RWPE1 (cell line): ENCODE data around the gene ZCCHC14.

Source experiments
- CTCF ChIA-PET: fragments of 350-600 bp; sonication (Branson Sonifier 250); formaldehyde crosslinking; extraction: SDS; loops from one replicate; lab custom pipeline; 2021; lab: Yijun Ruan, JAX
- POLR2A ChIA-PET: fragments of 400-600 bp; formaldehyde crosslinking; extraction: SDS; loops from one replicate; lab custom pipeline; 2020; ENCODE audit warnings: antibody characterized with exemption; ENCODE audit not compliant: low non-redundant PET; lab: Yijun Ruan, JAX
- DNase-seq: peaks from one replicate; pipeline ENCODE4 v3.0.0; 2012; ENCODE audit warnings: low spot score
- H3K27ac ChIP-seq: fragments of 450-650 bp; 2 replicates; pipeline ENCODE4 v1.5.1; 2017
- TF ChIP-seq, protein P1 (sequence below): fragments of 450-650 bp; conservative IDR thresholded peaks from 2 replicates; pipeline ENCODE4 v1.5.1; 2017; ENCODE audit warnings: low read depth, mild to moderate bottlenecking

Gene ZCCHC14

DNA sequence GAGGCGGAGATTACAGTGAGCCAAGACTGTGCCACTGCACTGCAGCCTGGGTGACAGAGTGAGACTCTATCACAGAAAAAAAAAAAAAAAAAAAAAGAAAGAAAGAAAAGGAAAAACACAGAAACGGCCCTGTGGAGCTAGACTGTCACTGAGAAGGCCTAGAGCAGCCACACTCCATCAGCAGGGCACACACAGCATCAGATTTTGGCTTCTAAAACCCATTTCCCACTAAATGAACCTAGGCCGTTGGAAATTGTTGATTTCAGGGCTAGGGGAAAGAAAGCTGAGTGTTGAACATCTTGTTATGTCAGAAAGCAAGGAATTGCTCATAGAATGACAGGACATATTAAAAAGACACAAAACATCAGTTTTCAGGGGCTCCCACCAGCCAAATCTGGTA lies 48.9 kb downstream of the ZCCHC14 start:
- ChIA-PET CTCF (interaction anchor here (0.5 kb wide), 1 partner anchor 35 kb away, joined by 4 read pairs; no protein-coding TSS in a partner anchor), POLR2A (no interaction called here)
- H3K27ac ChIP-seq = no peak overlapping the region
- no peak for DNase-seq
- TF ChIP-seq, protein P1, sequence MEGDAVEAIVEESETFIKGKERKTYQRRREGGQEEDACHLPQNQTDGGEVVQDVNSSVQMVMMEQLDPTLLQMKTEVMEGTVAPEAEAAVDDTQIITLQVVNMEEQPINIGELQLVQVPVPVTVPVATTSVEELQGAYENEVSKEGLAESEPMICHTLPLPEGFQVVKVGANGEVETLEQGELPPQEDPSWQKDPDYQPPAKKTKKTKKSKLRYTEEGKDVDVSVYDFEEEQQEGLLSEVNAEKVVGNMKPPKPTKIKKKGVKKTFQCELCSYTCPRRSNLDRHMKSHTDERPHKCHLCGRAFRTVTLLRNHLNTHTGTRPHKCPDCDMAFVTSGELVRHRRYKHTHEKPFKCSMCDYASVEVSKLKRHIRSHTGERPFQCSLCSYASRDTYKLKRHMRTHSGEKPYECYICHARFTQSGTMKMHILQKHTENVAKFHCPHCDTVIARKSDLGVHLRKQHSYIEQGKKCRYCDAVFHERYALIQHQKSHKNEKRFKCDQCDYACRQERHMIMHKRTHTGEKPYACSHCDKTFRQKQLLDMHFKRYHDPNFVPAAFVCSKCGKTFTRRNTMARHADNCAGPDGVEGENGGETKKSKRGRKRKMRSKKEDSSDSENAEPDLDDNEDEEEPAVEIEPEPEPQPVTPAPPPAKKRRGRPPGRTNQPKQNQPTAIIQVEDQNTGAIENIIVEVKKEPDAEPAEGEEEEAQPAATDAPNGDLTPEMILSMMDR = no peak

DNA sequence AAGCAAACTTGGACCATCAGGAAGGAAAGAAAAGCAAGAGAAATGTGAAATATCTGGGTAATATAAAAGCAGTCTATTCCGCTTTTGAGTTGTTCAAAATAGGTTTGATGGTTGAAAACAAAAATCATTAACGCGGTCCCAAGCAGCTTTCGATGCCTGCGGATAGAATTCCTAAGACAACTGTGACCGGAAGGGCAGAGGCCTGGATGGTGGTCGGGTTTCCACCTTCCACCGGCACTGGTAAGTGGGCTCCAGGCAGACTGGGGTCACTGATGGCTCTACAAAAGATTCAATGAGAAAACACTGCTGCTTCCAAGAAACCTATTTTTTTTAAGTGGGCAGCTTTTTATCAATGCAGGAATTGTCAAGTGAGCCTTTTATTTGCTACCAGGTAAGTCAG lies 49.8 kb downstream of the ZCCHC14 start:
- ChIA-PET POLR2A (no interaction called here), CTCF (interaction anchor here (0.6 to 0.8 kb wide), 2 partner anchors 94 to 381 kb away, joined by 3 read pairs; no protein-coding TSS in a partner anchor)

DNA sequence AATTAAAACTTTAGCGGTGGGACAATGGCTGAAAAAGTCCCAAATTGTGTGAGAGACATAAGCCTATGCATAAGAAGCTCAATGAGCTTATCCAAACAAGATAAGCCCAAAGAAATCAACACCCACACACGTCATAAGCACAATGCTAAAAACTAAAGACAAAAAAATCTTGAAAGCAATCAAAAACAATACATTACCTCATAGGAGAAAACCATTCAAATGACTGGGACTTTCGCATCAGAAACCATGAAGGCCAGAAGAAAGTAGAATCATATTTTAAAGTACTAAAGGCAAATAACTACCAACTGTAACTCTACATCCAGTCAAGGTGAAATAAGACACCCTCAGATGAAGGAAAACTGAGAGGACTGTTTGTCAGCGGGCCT lies 50.2 kb downstream of the ZCCHC14 start:
- POLR2A ChIA-PET = no interaction called here
- TF ChIP-seq, protein P1 = no peak
- DNase-seq = no peak
- H3K27ac ChIP-seq = no peak overlapping the region
- CTCF ChIA-PET = no interaction called here

More for the DNA sequence above, 49.8 kb downstream of the ZCCHC14 start:
- no peak overlapping the region for H3K27ac ChIP-seq
- TF ChIP-seq, protein P1 = no peak
- no peak for DNase-seq

DNA sequence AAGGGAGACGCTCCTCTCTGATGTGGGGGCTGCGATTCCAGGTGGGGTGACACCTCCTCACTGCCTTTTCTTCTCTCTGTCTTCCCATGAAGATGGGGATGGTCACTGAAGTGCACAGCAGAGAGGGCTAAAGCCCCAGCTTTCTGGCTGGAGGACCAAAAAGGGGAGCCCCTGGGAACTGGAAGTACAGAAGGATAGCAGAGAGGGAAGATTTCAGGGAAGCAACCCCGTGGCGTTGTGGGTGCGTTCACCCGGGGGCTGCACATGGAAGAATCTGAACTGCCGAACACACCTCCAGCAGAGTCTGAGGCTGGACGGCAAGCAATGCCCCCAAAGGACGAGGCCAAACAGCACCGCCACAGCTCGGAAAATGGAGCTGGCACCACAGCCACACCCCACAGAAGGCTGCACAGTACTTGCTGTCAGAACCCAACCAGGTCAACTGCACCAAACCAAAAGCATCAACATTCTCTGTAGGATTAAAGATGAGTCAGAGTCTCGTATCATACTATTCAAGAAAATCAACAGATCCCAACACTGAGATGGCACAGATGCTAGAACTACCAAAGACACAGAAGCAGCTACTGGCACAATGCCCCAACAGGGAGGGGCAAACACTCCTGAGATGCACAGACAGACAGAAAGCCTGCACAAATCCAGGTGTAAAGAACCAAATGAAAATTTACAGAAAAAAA lies 50.8 kb downstream of the ZCCHC14 start:
- TF ChIP-seq, protein P1 = no peak
- CTCF ChIA-PET = no interaction called here
- H3K27ac ChIP-seq = no peak overlapping the region
- POLR2A ChIA-PET = no interaction called here
- DNase-seq = no peak

DNA sequence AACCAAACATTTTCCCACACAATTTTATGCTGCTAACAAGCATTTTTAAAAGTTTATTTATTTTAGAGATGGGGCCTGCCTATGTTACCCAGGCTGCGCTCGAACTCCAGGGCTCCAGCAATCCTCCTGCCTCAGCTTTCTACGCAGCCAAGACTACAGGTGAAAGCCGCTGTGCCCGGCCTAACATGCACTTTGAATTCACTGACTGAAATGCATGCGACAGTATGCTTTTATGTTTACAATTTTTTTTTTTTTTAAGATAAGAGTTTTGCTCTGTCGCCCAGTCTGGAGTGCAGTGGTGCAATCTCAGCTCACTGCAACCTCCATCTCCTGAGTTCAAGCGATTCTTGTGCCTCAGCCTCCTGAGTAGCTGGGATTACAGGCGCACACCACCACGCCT lies 52.9 kb downstream of the ZCCHC14 start:
- POLR2A ChIA-PET = no interaction called here
- CTCF ChIA-PET = interaction anchor here (0.6 to 0.7 kb wide), 2 partner anchors 9 to 1851 kb away, joined by 3 read pairs; no protein-coding TSS in a partner anchor
- no peak for DNase-seq
- TF ChIP-seq, protein P1 = no peak
- H3K27ac ChIP-seq = no peak overlapping the region; the same call in 1 of the 2 replicates

DNA sequence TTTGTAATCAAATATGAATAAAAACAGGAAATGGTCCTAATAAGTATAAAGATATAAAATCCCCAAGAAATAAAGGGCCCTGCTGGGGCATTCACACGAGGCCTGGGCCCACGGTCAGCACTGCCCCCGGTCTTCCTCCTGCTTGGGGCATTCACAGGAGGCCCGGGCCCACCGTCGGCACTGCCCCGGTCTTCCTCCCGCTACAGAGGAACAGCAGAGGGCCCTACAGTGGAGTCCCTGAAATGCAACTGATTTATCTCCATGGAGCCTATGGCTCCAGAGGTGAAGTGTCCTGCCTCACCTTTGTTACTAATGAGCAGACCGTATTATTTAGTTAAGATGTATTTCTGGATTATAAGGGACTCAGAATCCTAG lies 54.2 kb downstream of the ZCCHC14 start:
- CTCF ChIA-PET = interaction anchor here (0.6 kb wide), 1 partner anchor 30 kb away, joined by 3 read pairs; no protein-coding TSS in a partner anchor
- TF ChIP-seq, protein P1 = no peak
- POLR2A ChIA-PET = no interaction called here
- no peak for DNase-seq
- peak overlapping the region; percentile 32; the same call in 1 of the 2 replicates for H3K27ac ChIP-seq
